ENCODE results near the gene ATP5MC2.
"Not testable (repeated sequence)": the region's sequence is repeated elsewhere in the genome, so short reads cannot be mapped to it uniquely, and the experiment has no call there.

The ATP5MC2 gene

GRCh38 chr12:53688134-53688533 is 12.3 kb upstream of the ATP5MC2 start:
- DNase-seq: no peak

- DNase-seq: no peak
These were observed 10.6 kb upstream of the ATP5MC2 start for GRCh38 chr12:53686436-53686835.

- DNase-seq: no peak
These were observed 8.9 kb upstream of the ATP5MC2 start for GRCh38 chr12:53684654-53685220.

DNA sequence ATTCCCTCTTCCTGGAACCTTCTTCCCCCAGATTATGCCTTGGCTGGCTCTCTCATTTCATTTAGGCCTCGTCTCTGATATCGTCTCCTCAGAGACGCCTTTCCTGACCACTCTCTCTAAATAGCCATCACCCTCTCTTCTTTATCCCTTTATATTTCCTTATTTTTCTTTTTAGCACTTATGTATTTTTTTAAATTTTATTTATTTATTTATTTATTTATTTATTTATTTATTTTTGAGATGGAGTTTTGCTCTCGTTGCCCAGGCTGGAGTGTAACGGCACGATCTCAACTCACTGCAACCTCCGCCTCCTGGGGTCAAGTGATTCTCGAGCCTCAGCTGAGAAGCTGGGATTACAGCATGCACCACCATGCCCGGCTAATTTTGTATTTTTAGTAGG is 8.1 kb upstream of the ATP5MC2 start:
- DNase-seq: no peak

DNA sequence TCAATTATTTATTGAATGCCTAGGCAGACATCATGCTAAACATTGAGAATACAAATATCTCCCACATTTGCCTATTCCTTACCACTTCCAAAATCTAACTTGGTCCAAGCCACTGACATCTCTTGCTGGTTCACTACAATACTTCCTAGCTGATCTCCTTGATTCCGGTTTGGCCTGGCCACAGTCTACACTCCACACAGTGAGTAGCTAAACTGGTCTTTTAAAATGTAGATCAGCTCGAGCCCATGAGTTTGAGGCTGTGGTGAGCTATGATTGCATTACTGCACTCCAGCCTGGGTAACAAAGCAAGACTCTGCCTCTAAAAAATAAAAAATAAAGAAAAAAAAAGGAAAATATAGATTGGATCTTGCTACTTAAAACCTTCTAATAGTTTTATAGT is 7.6 kb upstream of the ATP5MC2 start:
- DNase-seq: no peak

- not testable (repeated sequence) for DNase-seq
These were observed 4.2 kb upstream of the ATP5MC2 start for GRCh38 chr12:53680061-53680460.

DNA sequence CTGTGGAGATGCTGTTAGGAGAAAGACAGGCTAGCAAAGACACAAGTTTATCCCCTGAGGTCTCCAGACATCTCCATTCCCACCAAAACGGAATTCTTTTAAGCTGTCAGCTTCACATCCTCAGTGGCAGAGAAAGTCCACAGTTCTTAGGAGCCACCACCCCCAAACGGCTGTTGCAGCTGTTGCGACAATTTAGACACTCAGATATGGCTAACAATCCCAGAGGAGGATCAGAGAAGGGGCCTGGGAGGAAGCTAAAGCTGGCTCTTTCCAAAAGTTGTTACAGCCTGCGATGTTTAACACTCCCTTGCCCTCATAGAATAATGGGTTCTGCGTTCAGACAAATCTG is 1.9 kb upstream of the ATP5MC2 start:
- no peak for DNase-seq

GRCh38 chr12:53677016-53677799 is 1.3 kb upstream of the ATP5MC2 start:
- no peak for DNase-seq

- DNase-seq: peak; percentile 60 to 65
These were observed 753 bp upstream of the ATP5MC2 start for GRCh38 chr12:53676656-53677015.

DNA sequence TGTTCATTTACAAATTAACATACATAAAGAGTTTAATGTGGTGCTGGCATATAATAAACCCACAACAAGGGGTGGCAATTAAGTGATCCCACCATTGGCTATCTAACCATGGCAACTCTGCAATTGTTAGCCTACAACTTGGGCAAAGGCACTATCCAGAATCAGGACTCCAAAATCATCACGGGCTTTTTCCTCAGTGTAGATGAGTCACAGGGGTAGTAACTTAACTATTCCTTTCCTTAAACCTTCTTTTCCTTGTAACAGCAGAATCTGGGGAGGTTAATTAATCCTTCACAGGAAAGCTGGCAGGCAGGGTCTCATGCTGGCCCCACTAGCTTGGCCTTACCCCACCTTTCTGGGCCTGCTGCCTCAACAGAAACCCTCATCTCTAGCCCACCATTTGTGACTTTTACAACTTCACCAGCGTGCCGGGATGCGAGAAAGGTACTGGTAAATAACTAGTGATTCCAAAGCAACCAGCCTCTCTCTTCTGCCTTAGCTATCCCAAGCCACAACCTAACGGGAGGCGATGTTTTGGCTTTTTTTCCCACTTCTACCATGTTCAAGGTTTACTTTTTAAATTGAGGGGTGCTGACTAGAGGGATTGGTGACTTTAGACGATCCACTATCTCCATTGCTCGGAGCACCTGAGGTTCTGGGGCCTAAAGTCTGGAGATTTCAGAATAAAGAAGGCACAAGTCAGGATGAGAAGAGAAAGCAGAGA is 744 bp downstream of the ATP5MC2 start:
- DNase-seq: peak; percentile 27 to 29

GRCh38 chr12:53670971-53671370 is 4.9 kb downstream of the ATP5MC2 start:
- no peak for DNase-seq

- DNase-seq: no peak
These were observed 5.6 kb downstream of the ATP5MC2 start for GRCh38 chr12:53670308-53670707.

DNA sequence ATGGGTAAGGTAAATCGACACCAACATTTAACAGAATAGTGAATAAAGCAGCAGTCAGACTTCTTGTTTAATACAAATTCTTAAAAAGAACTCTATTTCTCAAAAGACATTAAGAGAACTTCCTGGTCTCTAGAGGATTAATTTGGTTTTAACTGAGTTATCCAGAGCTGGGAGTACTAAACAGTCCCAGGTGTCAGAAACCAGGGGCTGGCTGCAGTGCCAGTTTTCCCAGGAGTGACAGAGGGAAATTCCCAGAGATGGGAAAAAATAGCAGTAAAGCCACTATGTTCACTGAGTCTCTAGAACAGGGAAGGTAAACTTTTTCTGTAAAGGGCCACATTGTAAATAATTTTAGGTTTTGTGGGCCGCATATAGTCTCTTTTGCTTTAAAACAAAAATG is 8.8 kb downstream of the ATP5MC2 start:
- DNase-seq: no peak

DNA sequence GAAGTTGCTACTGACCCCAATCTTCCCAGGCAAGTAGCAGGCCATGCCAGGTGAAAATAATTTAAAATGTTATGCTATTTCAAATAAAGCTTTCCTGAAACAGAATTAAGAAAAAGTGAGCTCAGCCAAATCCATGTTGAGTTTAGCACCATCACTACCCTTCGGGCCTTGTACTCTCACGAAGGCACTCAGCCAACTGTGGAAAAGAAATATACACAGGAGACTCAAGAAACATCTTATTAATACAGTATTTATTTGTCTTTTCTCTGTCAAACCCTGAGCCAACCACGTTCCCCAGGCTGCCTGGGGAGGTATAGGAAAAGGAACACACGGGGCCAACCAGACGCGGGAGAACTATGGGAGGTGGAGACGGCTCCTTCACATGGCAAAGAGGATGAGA is 10.9 kb downstream of the ATP5MC2 start:
- DNase-seq: no peak

GRCh38 chr12:53664191-53664590 is 11.7 kb downstream of the ATP5MC2 start:
- DNase-seq: no peak

DNA sequence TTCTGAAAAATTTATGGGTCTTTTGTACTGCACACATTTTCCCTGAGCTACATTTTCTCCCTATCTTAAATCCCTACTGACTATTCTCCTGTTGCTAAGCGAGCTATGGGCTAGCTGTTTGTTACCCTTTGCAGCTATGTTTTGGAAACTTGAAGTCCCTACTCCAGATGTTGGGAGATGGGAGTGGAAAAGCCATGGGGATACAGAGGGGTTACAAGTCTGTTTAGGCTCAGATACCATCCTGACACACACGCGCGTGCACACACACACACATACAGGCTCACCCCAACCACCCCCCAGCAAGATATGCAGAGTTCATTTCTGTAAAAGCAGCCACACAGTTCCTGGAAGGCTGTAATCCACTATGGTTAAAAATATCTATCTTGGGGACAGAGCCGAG is 15.8 kb downstream of the ATP5MC2 start:
- no peak for DNase-seq

DNA sequence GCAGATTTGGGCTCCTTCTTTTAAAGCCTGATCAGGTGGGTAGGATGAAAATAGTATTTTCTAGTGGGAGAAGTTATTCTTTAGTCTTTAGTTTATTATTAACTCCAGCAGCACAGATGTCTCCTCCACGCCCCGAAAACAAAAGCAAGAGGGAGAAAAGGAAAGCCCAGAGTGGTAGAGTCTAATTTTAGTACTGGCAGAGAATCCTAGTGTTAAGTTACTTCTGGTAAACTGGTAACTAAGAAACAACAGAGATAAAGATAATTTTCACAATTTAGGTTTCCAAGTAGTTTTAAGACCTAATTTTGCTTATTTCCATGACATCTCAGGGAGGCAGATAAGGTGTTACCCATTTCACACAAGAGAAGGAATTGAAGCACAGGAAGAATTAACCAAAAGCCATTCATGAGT is 16.3 kb downstream of the ATP5MC2 start:
- no peak for DNase-seq

GRCh38 chr12:53659011-53659551 is 16.8 kb downstream of the ATP5MC2 start:
- no peak for DNase-seq

DNA sequence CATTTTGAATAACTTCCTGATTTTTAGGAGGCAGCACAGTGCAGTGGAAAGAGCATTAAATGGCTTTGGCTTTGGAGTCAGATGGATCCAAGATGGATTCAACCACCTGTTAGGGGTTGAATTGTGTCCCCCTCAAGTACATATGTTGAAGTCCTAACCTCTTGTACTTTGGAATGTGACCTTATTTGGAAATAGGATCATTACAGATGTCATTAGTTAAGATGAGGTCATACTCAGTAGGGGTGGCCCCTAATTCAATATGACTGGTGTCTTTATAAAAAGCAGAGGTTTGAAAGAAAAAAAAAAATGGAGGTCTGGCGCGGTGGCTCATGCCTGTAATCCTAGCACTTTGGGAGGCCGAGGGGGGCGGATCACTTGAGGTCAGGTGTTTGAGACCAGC is 18.8 kb downstream of the ATP5MC2 start:
- DNase-seq: no peak

- DNase-seq: no peak
These were observed 22.3 kb downstream of the ATP5MC2 start for GRCh38 chr12:53653595-53653994.

DNA sequence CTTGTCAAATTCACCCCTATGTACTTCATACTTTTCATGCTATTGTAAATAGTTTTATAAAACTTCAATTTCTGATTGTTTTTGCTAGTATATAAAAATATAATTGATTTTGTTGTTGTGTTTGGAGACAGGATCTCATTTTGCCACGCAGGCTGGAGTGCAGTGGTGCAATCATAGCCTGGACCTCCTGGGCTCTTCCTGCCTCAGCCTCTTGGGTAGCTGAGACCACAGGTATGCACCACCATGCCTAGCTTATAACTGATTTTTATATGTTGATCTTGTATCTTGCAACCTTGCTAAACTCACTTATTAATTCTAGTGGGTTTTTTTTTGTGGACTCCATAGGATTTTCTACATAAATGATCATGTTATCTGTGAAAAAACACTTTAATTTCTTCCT is 23.5 kb downstream of the ATP5MC2 start:
- DNase-seq: no peak

DNA sequence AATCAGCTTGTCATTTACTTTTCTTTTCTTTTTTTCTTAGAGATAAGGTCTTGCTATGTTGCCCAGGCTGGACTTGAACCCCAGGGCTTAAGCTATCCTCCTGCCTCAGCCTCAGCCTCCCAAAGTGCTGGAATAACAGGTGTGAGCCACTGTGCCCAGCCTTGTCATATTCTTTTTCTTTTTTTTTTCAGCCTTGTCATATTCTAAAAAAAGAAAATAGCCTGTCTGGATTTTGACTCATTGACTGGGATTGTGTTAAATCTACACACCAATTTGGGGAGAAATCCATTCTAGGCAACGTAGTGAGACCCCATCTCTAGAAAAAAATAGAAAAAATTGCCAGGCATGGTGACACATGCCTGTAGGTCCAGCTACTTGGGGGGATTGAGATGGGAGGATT is 24.1 kb downstream of the ATP5MC2 start:
- DNase-seq: no peak

- DNase-seq: not testable (repeated sequence)
These were observed 29.6 kb downstream of the ATP5MC2 start for GRCh38 chr12:53646300-53646699.

- DNase-seq: no peak
These were observed 30.7 kb downstream of the ATP5MC2 start for GRCh38 chr12:53645165-53645564.
